Stimulated activated CD8-positive, alpha-beta memory T cell treated with anti-CD3 and anti-CD28 coated beads, Interleukin-7, amount 100 ng/mL, for 24 hours (primary cell): ENCODE data around the gene RSRP1.

Experiments used
- DNase-seq: peaks from one replicate; pipeline ENCODE4 v3.0.0-alpha.2; 2020; ENCODE audit warnings: low read depth

Gene RSRP1

DNA sequence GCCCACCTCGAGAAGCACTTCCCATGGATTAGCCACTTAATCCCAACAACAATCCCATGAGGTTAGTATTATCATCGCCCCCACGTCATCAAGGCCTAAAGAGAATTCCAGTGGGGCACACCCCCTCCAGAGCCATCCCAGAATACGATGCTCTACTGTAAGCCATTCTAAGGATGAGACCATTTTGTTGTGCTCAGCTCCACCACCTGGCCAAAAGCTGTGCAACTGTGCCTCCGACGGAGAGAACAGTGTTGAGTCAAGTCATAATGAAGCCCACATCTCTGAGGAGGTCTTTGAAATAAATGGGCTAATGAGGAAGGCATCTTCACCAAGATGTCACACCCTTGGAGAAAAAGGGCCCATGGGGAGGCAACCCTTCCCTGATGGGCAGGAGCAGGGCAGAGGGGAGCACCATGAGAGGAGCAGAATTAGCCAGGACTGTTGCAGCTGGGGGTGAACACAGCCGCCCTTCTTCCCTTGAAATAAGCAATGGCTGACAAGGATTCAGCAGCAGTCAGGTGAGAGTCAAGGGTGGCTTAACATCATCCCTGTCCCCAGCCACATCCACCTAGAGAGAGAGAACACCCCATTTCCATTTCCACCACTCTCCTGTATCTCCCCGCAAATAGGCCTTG lies 29.5 kb downstream of the RSRP1 start:
- no peak for DNase-seq

- no peak for DNase-seq
Measured at GRCh38 chr1:25217015-25217414, 30.2 kb downstream of the RSRP1 start.

GRCh38 chr1:25216123-25216522 lies 31.1 kb downstream of the RSRP1 start:
- DNase-seq = no peak

GRCh38 chr1:25212725-25213124 lies 34.5 kb downstream of the RSRP1 start:
- DNase-seq = no peak

- DNase-seq = no peak
Measured at GRCh38 chr1:25210728-25211127, 36.5 kb downstream of the RSRP1 start.

GRCh38 chr1:25209516-25209915 lies 37.7 kb downstream of the RSRP1 start:
- DNase-seq = no peak

- no peak for DNase-seq
Measured at GRCh38 chr1:25208561-25209222, 38.6 kb downstream of the RSRP1 start.

DNA sequence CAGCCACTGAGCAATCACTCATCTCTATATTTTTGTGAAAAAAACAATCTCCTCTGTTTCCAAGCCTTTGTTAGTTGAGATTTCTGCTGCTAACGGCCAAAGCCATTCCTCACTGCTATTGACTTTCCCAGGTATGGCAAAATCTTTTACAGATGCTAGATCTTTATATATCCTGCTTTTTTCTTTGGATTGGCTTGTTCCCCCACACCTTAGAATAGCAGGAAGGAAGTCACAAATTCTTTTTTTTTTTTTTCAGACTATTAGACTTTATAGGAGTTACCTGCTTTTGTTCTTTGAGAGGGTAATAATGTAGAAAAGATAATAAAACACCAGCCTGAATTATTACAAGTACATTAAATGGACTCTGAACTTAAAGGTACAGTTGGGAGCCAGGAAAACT lies 39.2 kb downstream of the RSRP1 start:
- no peak for DNase-seq

- no peak for DNase-seq
Measured at GRCh38 chr1:25206201-25206600, 41.1 kb downstream of the RSRP1 start.

- DNase-seq = no peak
Measured at GRCh38 chr1:25205786-25206185, 41.5 kb downstream of the RSRP1 start.

GRCh38 chr1:25204797-25205480 lies 42.3 kb downstream of the RSRP1 start:
- DNase-seq = no peak

GRCh38 chr1:25201006-25201405 lies 46.2 kb downstream of the RSRP1 start:
- DNase-seq = no peak

- no peak for DNase-seq
Measured at GRCh38 chr1:25199819-25200620, 47.2 kb downstream of the RSRP1 start.

- no peak for DNase-seq
Measured at GRCh38 chr1:25198663-25199252, 48.5 kb downstream of the RSRP1 start.

GRCh38 chr1:25197982-25198662 lies 49.1 kb downstream of the RSRP1 start:
- DNase-seq = no peak

- no peak for DNase-seq
Measured at GRCh38 chr1:25197235-25197975, 49.8 kb downstream of the RSRP1 start.

DNA sequence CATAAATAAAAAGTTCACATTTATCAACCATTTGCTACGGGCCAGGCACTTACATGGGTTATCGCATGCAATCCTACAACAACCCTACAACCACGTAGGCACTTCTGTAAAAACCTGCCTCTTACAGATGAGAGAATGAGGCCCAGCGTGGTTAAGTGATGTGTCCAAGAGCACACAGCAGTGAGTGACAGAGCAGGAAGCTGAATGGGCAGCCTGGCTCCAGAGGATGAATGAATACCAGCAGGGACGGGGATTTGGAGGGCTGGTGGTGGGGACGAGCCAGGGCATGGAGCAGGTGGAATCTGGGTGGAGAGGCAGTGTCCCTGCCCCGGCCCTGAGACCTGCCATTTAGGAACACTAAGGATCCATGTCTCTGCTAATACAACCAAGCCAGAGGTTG lies 50.4 kb downstream of the RSRP1 start:
- DNase-seq = no peak

DNA sequence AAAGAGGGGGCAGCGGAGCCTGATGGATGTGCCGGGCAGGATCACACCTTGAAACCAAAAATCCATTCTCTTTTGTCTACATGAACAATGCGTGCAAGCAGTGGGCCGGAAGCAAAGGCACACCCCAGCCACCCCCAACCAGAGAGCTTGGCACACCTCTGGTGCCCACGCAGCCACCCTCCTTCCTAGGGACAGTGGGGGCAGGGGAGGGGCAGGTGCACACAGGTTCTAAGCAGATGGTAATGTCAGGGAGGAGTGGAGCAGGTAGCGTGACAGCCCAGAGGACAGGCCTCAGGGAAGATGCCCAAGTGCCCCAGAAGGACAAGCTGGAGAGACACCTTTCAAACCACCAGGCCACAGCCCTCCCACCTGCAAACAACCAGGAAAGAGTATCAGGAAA lies 51.4 kb downstream of the RSRP1 start:
- DNase-seq = no peak

DNA sequence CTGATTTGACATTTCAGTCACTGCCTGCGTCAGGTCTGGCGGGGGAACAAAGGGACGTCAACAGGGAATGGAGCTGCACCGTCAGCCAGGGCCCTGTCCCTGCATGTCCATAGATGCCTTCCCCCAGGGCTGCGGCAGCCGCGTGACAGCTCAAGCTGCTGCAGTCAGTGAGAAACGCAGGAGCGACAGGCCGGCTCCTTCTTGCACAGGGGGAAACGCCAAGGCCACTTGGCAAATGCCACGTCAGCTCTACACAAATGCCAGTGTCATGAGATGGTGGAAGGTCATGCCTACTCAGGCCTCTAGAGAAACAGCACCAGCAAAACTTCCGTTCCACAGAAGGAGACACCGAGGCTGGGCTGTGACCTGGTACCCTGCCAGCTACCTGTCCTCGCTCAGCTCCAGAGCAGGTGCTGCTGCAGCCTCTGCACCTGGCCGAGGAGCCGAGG lies 52.7 kb downstream of the RSRP1 start:
- no peak for DNase-seq

- no peak for DNase-seq
Measured at GRCh38 chr1:25194054-25194453, 53.2 kb downstream of the RSRP1 start.

- DNase-seq = no peak
Measured at GRCh38 chr1:25193229-25193628, 54.0 kb downstream of the RSRP1 start.
